Calu3 (cell line): ENCODE measurements around the gene PPHLN1. TPM values are rescaled to one million over a fixed set of nuclear protein-coding genes. Genes with fewer than 3 reads are reported as not detected.
A peak's percentile ranks its signal among the peaks of the same experiment; 100 is the strongest.

Experiments
- BruUV-seq: library from RNA; stranded (reverse); fragments of 400-500 nt; replicated peaks from 2 replicates; lab custom pipeline; 2021; lab: Mats Ljungman, UMichigan
- CTCF ChIA-PET: fragments of 300-600 bp; sonication (Branson Sonifier 250); formaldehyde crosslinking; loops from one replicate; lab custom pipeline; 2022; ENCODE audit warnings: antibody characterized with exemption; lab: Charles Lee
- DNase-seq: peaks from one replicate; pipeline ENCODE4 v3.0.0; 2022
- H3K27ac Mint-ChIP-seq: one replicate; pipeline ENCODE4 v1.8.0; 2022; ENCODE audit warnings: mixed read lengths; ENCODE audit not compliant: unreplicated experiment
- H3K27me3 Mint-ChIP-seq: one replicate; pipeline ENCODE4 v1.8.0; 2022; ENCODE audit warnings: mixed read lengths; ENCODE audit not compliant: unreplicated experiment
- H3K36me3 Mint-ChIP-seq: one replicate; pipeline ENCODE4 v1.8.0; 2022; ENCODE audit warnings: mild to moderate bottlenecking, moderate library complexity, mixed read lengths; ENCODE audit not compliant: insufficient read depth, unreplicated experiment
- H3K4me1 Mint-ChIP-seq: one replicate; pipeline ENCODE4 v1.8.0; 2022; ENCODE audit warnings: mild to moderate bottlenecking, low read depth, mixed read lengths; ENCODE audit not compliant: unreplicated experiment
- H3K4me3 Mint-ChIP-seq: one replicate; pipeline ENCODE4 v1.8.0; 2022; ENCODE audit warnings: mild to moderate bottlenecking, low read depth, moderate library complexity, mixed read lengths; ENCODE audit not compliant: unreplicated experiment
- H3K9me3 Mint-ChIP-seq: one replicate; pipeline ENCODE4 v1.8.0; 2022; ENCODE audit warnings: low read depth, mixed read lengths; ENCODE audit not compliant: unreplicated experiment
- CTCF ChIP-seq: fragments of 200-600 bp; IDR thresholded peaks from one replicate; pipeline ENCODE4 v1.8.0; 2022; ENCODE audit warnings: antibody characterized with exemption; ENCODE audit not compliant: unreplicated experiment
- intact Hi-C: fragments of 100-400 bp; cut with micrococcal nuclease; formaldehyde crosslinking; loops from one replicate; pipeline ENCODE4 v1.10.0; 2022; ENCODE audit not compliant: unreplicated experiment
- total RNA-seq: library from RNA; stranded (reverse); gene quantifications from 2 replicates; pipeline ENCODE4 v1.2.3, GENCODE V29; 2022

Gene PPHLN1
- total RNA-seq, 1 experiment from 2014 or later, result 41.5 TPM

GRCh38 chr12:42364692-42365091 is 38.7 kb downstream of the PPHLN1 start:
- no TSS peak for BruUV-seq
- Mint-ChIP-seq H3K27me3 (no peaks in the 10 kb centered on the region), H3K36me3 (peaks cover 1% of the 10 kb centered on the region), H3K27ac (no peak overlapping the region), H3K4me3 (no peak overlapping the region), H3K4me1 (no peaks in the 10 kb centered on the region), H3K9me3 (no peaks in the 10 kb centered on the region)
- no peak for DNase-seq
- intact Hi-C loops, result no loop called here
- no peak for TF ChIP-seq CTCF
- CTCF ChIA-PET, result no interaction called here

GRCh38 chr12:42365486-42365885 is 39.5 kb downstream of the PPHLN1 start:
- no peaks in the 10 kb centered on the region for H3K9me3 Mint-ChIP-seq
- BruUV-seq, result no TSS peak
- H3K27me3 Mint-ChIP-seq, result no peaks in the 10 kb centered on the region
- no peak overlapping the region for H3K4me3 Mint-ChIP-seq
- H3K27ac Mint-ChIP-seq, result no peak overlapping the region
- CTCF ChIA-PET, result no interaction called here
- no peaks in the 10 kb centered on the region for H3K4me1 Mint-ChIP-seq
- intact Hi-C loops, result no loop called here
- no peaks in the 10 kb centered on the region for H3K36me3 Mint-ChIP-seq
- TF ChIP-seq CTCF, result no peak
- no peak for DNase-seq

- Mint-ChIP-seq H3K4me3 (no peak overlapping the region), H3K36me3 (peaks cover 5% of the 10 kb centered on the region), H3K9me3 (no peaks in the 10 kb centered on the region), H3K27me3 (no peaks in the 10 kb centered on the region), H3K27ac (no peak overlapping the region), H3K4me1 (peaks cover 8% of the 10 kb centered on the region)
- intact Hi-C loops, result no loop called here
- DNase-seq, result no peak
- TF ChIP-seq CTCF, result no peak
- CTCF ChIA-PET, result no interaction called here
- BruUV-seq, result no TSS peak
Measured at GRCh38 chr12:42370013-42370412, 44.0 kb downstream of the PPHLN1 start.

- CTCF ChIA-PET, result interaction anchor here (0.6 to 0.9 kb wide), 2 partner anchors 17 to 966 kb away, joined by 3 to 4 read pairs; no protein-coding TSS in a partner anchor
- peaks cover 8% of the 10 kb centered on the region for H3K4me1 Mint-ChIP-seq
- H3K4me3 Mint-ChIP-seq, result no peak overlapping the region
- no peaks in the 10 kb centered on the region for H3K9me3 Mint-ChIP-seq
- H3K27me3 Mint-ChIP-seq, result no peaks in the 10 kb centered on the region
- no TSS peak for BruUV-seq
- H3K27ac Mint-ChIP-seq, result no peak overlapping the region
- intact Hi-C loops, result no loop called here
- peak; percentile 52 for TF ChIP-seq CTCF
- H3K36me3 Mint-ChIP-seq, result peaks cover 5% of the 10 kb centered on the region
- DNase-seq, result peak; percentile 12
Measured at GRCh38 chr12:42372154-42372791, 46.3 kb downstream of the PPHLN1 start.
